ENCODE measurements around the gene GADL1. TPM values are rescaled to one million over a fixed set of nuclear protein-coding genes. Genes with fewer than 3 reads are reported as not detected.

GADL1 gene
- polyA plus RNA-seq, 1 donor (not counting 4 experiments of a cell fraction or from before 2014, with no cell fraction given), result not detected

DNA sequence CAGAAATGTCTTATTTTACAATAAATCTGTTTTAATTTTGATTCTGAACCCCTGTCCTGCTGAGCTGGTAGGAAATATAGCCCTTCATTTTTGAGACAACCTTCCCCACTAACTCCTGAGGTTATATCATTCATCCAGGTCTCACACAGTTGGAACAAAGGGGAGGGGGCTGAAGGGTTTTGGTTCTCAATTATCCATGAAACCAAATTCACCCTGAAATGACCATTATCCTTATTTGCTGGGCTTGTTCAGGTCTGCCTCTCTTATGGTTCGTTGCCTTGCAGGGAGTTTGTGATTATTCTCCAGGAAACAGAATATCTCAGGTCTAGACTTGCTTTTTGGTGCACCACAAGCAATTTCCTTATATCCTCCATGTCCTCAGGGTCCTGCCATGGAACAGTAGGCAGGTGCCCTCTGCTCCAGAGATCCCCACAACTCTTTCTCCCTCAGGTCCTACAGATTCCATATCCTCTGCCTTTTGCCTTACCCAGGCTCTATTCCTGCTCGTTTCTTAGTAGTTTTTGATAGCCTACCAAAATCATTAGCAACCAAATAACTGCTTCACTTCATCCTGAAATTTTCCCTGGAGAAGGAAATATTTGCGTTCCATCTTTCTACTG is 193.6 kb downstream of the GADL1 start:
- no peak for DNase-seq (ENCODE audit: low read depth, low spot score)
- H2AFZ ChIP-seq (ENCODE audit: control insufficient read depth, low read length), result no peak overlapping the region

GRCh38 chr3:30699927-30700326 is 194.5 kb downstream of the GADL1 start:
- no peaks in the 10 kb centered on the region for H4K20me1 ChIP-seq (ENCODE audit: control insufficient read depth, extremely low read depth, insufficient read depth, low read length)
- no peaks in the 10 kb centered on the region for H3K9me3 ChIP-seq (ENCODE audit: control insufficient read depth, low read depth, low read length)
- peaks cover 6 to 12% of the 10 kb centered on the region in 2 experiments for H3K36me3 ChIP-seq (ENCODE audit: control insufficient read depth in 2 of 2, extremely low read depth in 1 of 2, insufficient read depth in 2 of 2, low read length in 2 of 2)
- H3K9ac ChIP-seq (ENCODE audit: control insufficient read depth, extremely low read depth, insufficient read depth, low read length), result no peak overlapping the region
- H3K4me1 ChIP-seq (ENCODE audit: control insufficient read depth, extremely low read depth, insufficient read depth, low read length), result peaks cover 4% of the 10 kb centered on the region
- no peaks in the 10 kb centered on the region for H3K79me2 ChIP-seq (ENCODE audit: control insufficient read depth, insufficient read depth, low read length)
- FAIRE-seq, result no peak
- H3K27me3 ChIP-seq (ENCODE audit: control insufficient read depth, extremely low read depth, insufficient read depth, low read length), result no peaks in the 10 kb centered on the region
- dilution Hi-C loops (cut with MboI; ENCODE audit: extremely low pct_ligation_motif_present, low sequenced_read_pairs), result no loop called here
- no peaks in the 10 kb centered on the region for H3K9me1 ChIP-seq (ENCODE audit: control insufficient read depth, extremely low read depth, insufficient read depth, low read length)
- H3K4me2 ChIP-seq (ENCODE audit: control insufficient read depth, extremely low read depth, insufficient read depth, low read depth, low read length), result no peak overlapping the region
- TF ChIP-seq, protein P1, sequence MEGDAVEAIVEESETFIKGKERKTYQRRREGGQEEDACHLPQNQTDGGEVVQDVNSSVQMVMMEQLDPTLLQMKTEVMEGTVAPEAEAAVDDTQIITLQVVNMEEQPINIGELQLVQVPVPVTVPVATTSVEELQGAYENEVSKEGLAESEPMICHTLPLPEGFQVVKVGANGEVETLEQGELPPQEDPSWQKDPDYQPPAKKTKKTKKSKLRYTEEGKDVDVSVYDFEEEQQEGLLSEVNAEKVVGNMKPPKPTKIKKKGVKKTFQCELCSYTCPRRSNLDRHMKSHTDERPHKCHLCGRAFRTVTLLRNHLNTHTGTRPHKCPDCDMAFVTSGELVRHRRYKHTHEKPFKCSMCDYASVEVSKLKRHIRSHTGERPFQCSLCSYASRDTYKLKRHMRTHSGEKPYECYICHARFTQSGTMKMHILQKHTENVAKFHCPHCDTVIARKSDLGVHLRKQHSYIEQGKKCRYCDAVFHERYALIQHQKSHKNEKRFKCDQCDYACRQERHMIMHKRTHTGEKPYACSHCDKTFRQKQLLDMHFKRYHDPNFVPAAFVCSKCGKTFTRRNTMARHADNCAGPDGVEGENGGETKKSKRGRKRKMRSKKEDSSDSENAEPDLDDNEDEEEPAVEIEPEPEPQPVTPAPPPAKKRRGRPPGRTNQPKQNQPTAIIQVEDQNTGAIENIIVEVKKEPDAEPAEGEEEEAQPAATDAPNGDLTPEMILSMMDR (optimal IDR thresholded peaks at IDR 0.05 in 1 of 3, IDR thresholded peaks at IDR 0.05 in 1 of 3, conservative IDR thresholded peaks at IDR 0.05 in 1 of 3; ENCODE audit: extremely low read depth in 1 of 3, insufficient read depth in 2 of 3, low read length in 3 of 3), result no peak
- no peak for TF ChIP-seq EZH2 (IDR thresholded peaks at IDR 0.05; ENCODE audit: low read length)
- no peak overlapping the region for H2AFZ ChIP-seq (ENCODE audit: control insufficient read depth, low read length)
- H3K27ac ChIP-seq (ENCODE audit: control insufficient read depth, insufficient read depth, low read length), result no peak overlapping the region
- DNase-seq (ENCODE audit: low read depth, low spot score), result no peak
- no peak overlapping the region for H3K4me3 ChIP-seq (ENCODE audit: control insufficient read depth in 2 of 3, extremely low read depth in 1 of 3, insufficient read depth in 2 of 3, low read depth in 1 of 3, low read length in 3 of 3)

More for the DNA sequence above, 193.6 kb downstream of the GADL1 start:
- Histone ChIP-seq H3K27me3 (ENCODE audit: control insufficient read depth, extremely low read depth, insufficient read depth, low read length) (no peaks in the 10 kb centered on the region), H3K4me3 (ENCODE audit: control insufficient read depth in 2 of 3, extremely low read depth in 1 of 3, insufficient read depth in 2 of 3, low read depth in 1 of 3, low read length in 3 of 3) (no peak overlapping the region), H3K9me3 (ENCODE audit: control insufficient read depth, low read depth, low read length) (no peaks in the 10 kb centered on the region), H3K36me3 (ENCODE audit: control insufficient read depth in 2 of 2, extremely low read depth in 1 of 2, insufficient read depth in 2 of 2, low read length in 2 of 2) (peaks cover 0 to 6% of the 10 kb centered on the region in 2 experiments), H3K9me1 (ENCODE audit: control insufficient read depth, extremely low read depth, insufficient read depth, low read length) (no peaks in the 10 kb centered on the region), H3K27ac (ENCODE audit: control insufficient read depth, insufficient read depth, low read length) (no peak overlapping the region), H3K9ac (ENCODE audit: control insufficient read depth, extremely low read depth, insufficient read depth, low read length) (no peak overlapping the region), H4K20me1 (ENCODE audit: control insufficient read depth, extremely low read depth, insufficient read depth, low read length) (no peaks in the 10 kb centered on the region), H3K79me2 (ENCODE audit: control insufficient read depth, insufficient read depth, low read length) (no peaks in the 10 kb centered on the region), H3K4me2 (ENCODE audit: control insufficient read depth, extremely low read depth, insufficient read depth, low read depth, low read length) (no peak overlapping the region), H3K4me1 (ENCODE audit: control insufficient read depth, extremely low read depth, insufficient read depth, low read length) (peaks cover 4% of the 10 kb centered on the region)
- FAIRE-seq, result peak; percentile 46
- TF ChIP-seq, protein P1 (optimal IDR thresholded peaks at IDR 0.05 in 1 of 3, IDR thresholded peaks at IDR 0.05 in 1 of 3, conservative IDR thresholded peaks at IDR 0.05 in 1 of 3; ENCODE audit: extremely low read depth in 1 of 3, insufficient read depth in 2 of 3, low read length in 3 of 3), result no peak
- TF ChIP-seq EZH2 (IDR thresholded peaks at IDR 0.05; ENCODE audit: low read length), result no peak
- dilution Hi-C loops (cut with MboI; ENCODE audit: extremely low pct_ligation_motif_present, low sequenced_read_pairs), result no loop called here
